Astrocyte (in vitro differentiated cells and primary cell): ENCODE data around the gene SACS.

Experiments used
- CTCF ChIP-seq: IDR thresholded peaks from 2 replicates; pipeline ENCODE4 v1.5.1; 2011; ENCODE audit warnings: low read depth, mild to moderate bottlenecking, inconsistent platforms, low read length, moderate library complexity; ENCODE audit not compliant: insufficient read depth
- EZH2 ChIP-seq: IDR thresholded peaks from 2 replicates; pipeline ENCODE4 v1.6.1; 2012; ENCODE audit warnings: mild to moderate bottlenecking, low read length, inconsistent platforms; ENCODE audit not compliant: insufficient read depth

GRCh38 chr13:23352161-23352560 lies 81.3 kb downstream of the SACS start:
- TF ChIP-seq CTCF: no peak
- TF ChIP-seq EZH2: no peak
